ENCODE data around the gene PRPF18.

Gene PRPF18

GRCh38 chr10:13671904-13672303, 85.1 kb downstream of the PRPF18 start:
- DNase-seq, result no peak

- no peak for DNase-seq
These were observed 85.8 kb downstream of the PRPF18 start for GRCh38 chr10:13672548-13672947.

GRCh38 chr10:13673156-13673555, 86.4 kb downstream of the PRPF18 start:
- DNase-seq, result no peak

GRCh38 chr10:13674645-13675588, 88.2 kb downstream of the PRPF18 start:
- no peak for DNase-seq

GRCh38 chr10:13678101-13678843, 91.5 kb downstream of the PRPF18 start:
- DNase-seq, result no peak
